ENCODE data around the gene TTC33. TPM values are rescaled to one million over a fixed set of nuclear protein-coding genes. Genes with fewer than 3 reads are reported as not detected.

The TTC33 gene
- total and polyA plus RNA-seq, 2 of the 13 experiments (the other 11 are each of a cell fraction or from before 2014, with no cell fraction given) = 4.5 to 20.0 TPM

GRCh38 chr5:40755407-40756365, at the start of gene TTC33 (continued):
- TF ChIP-seq PHF20 (CRISPR knock-in tag; IDR thresholded peaks at IDR 0.05) (peak; percentile 56), ZFP36 (IDR thresholded peaks at IDR 0.05; ENCODE audit: borderline replicate concordance, low read depth, low read length, partially characterized antibody) (no peak), GTF2F1 (IDR thresholded peaks at IDR 0.05; ENCODE audit: low read length) (no peak), NFIC (IDR thresholded peaks at IDR 0.05; ENCODE audit: low read length) (0 out of 2 replicates have a peak, but pooled peaks have one; percentile 26), MBNL3 (CRISPR knock-in tag; conservative IDR thresholded peaks at IDR 0.05) (no peak), ZNF230 (CRISPR knock-in tag; IDR thresholded peaks at IDR 0.05) (peak; percentile 15; the same call in 1 of the 2 replicates), RAD51 (IDR thresholded peaks at IDR 0.05; ENCODE audit: borderline replicate concordance) (no peak), HMG20A (CRISPR knock-in tag; IDR thresholded peaks at IDR 0.05; ENCODE audit: borderline replicate concordance) (0 out of 2 replicates have a peak, but pooled peaks have one; percentile 21), ZNF44 (CRISPR knock-in tag; IDR thresholded peaks at IDR 0.05) (0 out of 2 replicates have a peak, but pooled peaks have one; percentile 2), ZNF143 (CRISPR knock-in tag; IDR thresholded peaks at IDR 0.05) (peak; percentile 100), RFXANK (CRISPR knock-in tag; IDR thresholded peaks at IDR 0.05) (0 out of 2 replicates have a peak, but pooled peaks have one; percentile 54), AKAP8 (CRISPR knock-in tag; IDR thresholded peaks at IDR 0.05) (no peak; the same call in 1 of the 2 replicates), HMGA1 (CRISPR knock-in tag; conservative IDR thresholded peaks at IDR 0.05) (no peak)
- TF ChIP-seq, protein P1, sequence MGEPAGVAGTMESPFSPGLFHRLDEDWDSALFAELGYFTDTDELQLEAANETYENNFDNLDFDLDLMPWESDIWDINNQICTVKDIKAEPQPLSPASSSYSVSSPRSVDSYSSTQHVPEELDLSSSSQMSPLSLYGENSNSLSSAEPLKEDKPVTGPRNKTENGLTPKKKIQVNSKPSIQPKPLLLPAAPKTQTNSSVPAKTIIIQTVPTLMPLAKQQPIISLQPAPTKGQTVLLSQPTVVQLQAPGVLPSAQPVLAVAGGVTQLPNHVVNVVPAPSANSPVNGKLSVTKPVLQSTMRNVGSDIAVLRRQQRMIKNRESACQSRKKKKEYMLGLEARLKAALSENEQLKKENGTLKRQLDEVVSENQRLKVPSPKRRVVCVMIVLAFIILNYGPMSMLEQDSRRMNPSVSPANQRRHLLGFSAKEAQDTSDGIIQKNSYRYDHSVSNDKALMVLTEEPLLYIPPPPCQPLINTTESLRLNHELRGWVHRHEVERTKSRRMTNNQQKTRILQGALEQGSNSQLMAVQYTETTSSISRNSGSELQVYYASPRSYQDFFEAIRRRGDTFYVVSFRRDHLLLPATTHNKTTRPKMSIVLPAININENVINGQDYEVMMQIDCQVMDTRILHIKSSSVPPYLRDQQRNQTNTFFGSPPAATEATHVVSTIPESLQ (CRISPR knock-in tag; conservative IDR thresholded peaks at IDR 0.05) = no peak
- TF ChIP-seq, protein P2, sequence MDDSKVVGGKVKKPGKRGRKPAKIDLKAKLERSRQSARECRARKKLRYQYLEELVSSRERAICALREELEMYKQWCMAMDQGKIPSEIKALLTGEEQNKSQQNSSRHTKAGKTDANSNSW (CRISPR knock-in tag; IDR thresholded peaks at IDR 0.05; ENCODE audit: borderline replicate concordance) = 0 out of 2 replicates have a peak, but pooled peaks have one; percentile 21
- TF ChIP-seq, protein P3, sequence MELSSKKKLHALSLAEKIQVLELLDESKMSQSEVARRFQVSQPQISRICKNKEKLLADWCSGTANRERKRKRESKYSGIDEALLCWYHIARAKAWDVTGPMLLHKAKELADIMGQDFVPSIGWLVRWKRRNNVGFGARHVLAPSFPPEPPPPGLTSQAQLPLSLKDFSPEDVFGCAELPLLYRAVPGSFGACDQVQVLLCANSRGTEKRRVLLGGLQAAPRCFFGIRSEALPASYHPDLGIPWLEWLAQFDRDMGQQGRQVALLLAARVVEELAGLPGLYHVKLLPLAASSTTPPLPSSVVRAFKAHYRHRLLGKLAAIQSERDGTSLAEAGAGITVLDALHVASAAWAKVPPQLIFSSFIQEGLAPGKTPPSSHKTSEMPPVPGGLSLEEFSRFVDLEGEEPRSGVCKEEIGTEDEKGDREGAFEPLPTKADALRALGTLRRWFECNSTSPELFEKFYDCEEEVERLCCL (CRISPR knock-in tag; IDR thresholded peaks at IDR 0.05; ENCODE audit: borderline replicate concordance) = no peak
- TF ChIP-seq, protein P4, sequence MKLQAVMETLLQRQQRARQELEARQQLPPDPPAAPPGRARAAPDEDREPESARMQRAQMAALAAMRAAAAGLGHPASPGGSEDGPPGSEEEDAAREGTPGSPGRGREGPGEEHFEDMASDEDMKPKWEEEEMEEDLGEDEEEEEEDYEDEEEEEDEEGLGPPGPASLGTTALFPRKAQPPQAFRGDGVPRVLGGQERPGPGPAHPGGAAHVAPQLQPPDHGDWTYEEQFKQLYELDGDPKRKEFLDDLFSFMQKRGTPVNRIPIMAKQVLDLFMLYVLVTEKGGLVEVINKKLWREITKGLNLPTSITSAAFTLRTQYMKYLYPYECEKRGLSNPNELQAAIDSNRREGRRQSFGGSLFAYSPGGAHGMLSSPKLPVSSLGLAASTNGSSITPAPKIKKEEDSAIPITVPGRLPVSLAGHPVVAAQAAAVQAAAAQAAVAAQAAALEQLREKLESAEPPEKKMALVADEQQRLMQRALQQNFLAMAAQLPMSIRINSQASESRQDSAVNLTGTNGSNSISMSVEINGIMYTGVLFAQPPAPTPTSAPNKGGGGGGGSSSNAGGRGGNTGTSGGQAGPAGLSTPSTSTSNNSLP (IDR thresholded peaks at IDR 0.05; ENCODE audit: low read depth, low read length) = 0 out of 2 replicates have a peak, but pooled peaks have one; percentile 19
- TF ChIP-seq, protein P5, sequence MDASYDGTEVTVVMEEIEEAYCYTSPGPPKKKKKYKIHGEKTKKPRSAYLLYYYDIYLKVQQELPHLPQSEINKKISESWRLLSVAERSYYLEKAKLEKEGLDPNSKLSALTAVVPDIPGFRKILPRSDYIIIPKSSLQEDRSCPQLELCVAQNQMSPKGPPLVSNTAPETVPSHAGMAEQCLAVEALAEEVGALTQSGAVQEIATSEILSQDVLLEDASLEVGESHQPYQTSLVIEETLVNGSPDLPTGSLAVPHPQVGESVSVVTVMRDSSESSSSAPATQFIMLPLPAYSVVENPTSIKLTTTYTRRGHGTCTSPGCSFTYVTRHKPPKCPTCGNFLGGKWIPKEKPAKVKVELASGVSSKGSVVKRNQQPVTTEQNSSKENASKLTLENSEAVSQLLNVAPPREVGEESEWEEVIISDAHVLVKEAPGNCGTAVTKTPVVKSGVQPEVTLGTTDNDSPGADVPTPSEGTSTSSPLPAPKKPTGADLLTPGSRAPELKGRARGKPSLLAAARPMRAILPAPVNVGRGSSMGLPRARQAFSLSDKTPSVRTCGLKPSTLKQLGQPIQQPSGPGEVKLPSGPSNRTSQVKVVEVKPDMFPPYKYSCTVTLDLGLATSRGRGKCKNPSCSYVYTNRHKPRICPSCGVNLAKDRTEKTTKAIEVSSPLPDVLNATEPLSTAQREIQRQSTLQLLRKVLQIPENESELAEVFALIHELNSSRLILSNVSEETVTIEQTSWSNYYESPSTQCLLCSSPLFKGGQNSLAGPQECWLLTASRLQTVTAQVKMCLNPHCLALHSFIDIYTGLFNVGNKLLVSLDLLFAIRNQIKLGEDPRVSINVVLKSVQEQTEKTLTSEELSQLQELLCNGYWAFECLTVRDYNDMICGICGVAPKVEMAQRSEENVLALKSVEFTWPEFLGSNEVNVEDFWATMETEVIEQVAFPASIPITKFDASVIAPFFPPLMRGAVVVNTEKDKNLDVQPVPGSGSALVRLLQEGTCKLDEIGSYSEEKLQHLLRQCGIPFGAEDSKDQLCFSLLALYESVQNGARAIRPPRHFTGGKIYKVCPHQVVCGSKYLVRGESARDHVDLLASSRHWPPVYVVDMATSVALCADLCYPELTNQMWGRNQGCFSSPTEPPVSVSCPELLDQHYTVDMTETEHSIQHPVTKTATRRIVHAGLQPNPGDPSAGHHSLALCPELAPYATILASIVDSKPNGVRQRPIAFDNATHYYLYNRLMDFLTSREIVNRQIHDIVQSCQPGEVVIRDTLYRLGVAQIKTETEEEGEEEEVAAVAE (CRISPR knock-in tag; IDR thresholded peaks at IDR 0.05; ENCODE audit: borderline replicate concordance) = peak; percentile 87
